SHP77 treated with DMSO at 0.1 percent for 48 hours (cell line): Measurements from ENCODE around the gene DDX50.
A peak's percentile ranks its signal among the peaks of the same experiment; 100 is the strongest.

Experiments
- DNase-seq: peaks from one replicate; lab custom pipeline; 2025; lab: John Stamatoyannopoulos, UW

DDX50 gene

GRCh38 chr10:68982389-68982788 is 81.3 kb downstream of the DDX50 start:
- DNase-seq = no peak

GRCh38 chr10:68987611-68988010 is 86.5 kb downstream of the DDX50 start:
- DNase-seq = no peak

DNA sequence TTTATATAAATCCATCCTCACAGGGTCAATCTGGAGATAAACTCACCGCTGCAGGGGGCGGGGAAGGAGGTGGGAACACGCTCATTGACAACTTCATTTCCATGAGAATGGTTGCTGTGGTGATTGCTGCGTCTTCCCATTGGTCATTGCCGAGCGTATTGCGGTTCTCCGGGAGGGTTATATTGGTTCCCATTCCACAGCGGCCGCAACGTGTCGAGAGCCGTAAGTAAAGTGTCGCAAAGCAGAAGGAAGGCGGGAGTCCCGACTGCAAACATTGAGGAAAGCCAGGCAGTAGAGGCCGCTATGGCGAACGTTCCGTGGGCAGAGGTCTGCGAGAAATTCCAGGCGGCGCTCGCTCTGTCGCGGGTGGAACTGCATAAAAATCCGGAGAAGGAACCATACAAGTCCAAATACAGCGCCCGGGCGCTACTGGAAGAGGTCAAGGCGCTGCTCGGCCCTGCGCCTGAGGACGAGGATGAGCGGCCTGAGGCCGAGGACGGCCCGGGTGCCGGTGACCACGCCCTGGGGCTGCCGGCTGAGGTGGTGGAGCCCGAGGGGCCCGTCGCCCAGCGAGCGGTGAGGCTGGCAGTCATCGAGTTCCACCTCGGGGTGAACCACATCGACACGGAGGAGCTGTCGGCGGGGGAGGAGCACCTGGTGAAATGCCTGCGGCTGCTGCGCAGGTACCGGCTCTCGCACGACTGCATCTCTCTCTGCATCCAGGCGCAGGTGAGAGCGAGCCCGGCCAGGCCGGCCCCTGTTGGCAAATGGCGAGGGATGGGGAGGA is 87.6 kb downstream of the DDX50 start, which contains the start of gene KIFBP:
Gene KIFBP, plus strand, starts transcription at position 274 of the 787 bp plus-strand sequence. Its CDS starts 30 bp downstream, at position 304.
- DNase-seq = peak; percentile 85

DNA sequence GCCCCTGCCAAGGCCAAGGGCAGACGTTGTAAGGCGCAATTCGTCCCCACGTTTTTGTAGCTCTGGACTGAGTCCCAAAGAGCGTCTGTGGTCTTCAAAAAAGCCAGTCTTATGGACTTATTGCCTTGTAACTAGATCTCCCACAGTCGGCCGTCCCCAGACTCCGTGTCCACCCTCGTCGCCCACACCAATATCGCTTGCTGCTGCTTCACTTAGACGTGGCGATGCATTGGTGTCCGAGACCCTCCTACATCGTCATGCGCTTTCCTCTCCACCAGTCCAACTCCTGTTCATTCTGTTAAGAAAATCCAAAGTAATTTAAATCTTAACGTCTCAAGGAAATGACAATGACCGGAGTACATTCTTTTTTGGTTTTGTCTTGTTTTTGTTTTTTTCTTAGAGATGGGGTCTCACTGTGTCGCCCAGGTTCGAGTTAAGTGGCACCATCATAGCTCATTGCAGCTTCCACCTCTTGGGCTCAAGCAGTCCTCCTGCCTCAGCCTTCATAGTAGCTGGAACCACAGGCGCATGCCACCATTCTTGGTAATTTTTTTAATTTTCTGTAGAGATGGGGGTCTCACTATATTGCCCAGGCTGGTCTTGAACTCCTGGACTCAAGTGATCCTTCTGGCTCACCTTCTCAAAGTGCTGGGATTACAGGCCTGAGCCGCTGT is 88.3 kb downstream of the DDX50 start:
- no peak for DNase-seq

DNA sequence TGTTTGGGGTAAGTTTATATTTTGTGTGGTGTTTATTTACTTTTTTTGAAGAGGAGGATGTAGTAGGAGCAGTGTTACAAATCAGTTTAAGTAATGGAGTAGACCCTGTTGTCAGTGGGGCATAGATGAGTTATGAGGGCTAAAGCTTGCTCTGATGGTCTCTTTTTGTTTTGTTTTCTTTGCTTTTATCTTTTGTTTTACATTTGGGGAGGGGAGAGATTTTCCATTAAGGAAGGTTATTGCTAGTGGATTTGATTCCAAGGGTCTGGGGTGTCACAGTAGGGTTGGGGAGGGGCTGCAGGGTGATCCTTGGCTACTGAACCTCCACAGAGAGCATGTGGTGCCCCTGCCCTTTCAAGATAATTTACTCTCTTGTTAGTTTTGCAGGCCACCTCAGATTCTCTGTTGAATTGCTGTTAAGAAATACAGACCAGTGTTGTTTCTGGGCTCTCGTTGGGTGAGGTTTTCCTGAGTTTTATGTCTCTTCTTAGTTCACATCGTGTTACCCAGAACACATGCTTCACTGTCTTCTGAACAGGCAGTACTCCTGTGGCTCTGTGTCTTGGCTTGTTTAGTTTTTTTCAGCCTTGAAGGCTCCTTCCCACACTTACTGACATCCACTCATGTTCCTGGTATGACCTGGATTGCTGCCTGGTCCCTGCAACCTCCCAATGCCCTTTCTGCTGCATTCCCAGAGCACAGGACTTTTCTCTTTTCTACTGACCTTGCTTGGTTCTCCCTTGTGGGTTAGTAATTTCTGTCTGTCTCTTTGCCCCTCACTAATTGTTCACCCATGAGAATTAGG is 91.7 kb downstream of the DDX50 start:
- DNase-seq = no peak
